Erythroblast (primary cell): ENCODE measurements around the gene CASQ1.

Experiments
- GATA1 ChIP-seq: IDR thresholded peaks from 2 replicates; pipeline ENCODE4 v1.6.1; 2011; ENCODE audit warnings: low read depth, mild to moderate bottlenecking, control low read depth, low read length, moderate library complexity
- POLR2A ChIP-seq: IDR thresholded peaks from 2 replicates; pipeline ENCODE4 v1.6.1; 2011; ENCODE audit warnings: mild to moderate bottlenecking, low read length

DNA sequence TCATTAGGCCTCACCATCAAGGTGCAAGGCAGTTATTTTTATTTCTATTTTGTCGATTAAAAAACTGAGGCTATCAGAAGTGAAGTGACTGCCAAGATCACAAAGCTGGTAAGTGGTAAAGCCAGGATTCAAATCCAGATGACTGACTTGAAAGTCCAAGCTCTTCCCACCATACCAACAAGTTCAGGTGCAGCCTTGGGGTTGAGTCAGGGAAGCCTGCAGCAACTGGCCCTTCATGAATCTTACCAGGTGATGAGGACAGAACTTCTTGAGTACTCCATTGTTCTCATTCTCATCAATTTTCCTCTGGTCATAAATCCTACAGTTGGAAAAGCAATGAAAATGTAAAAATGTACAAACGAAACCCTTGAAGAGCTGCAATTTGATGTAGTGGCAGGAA is 35.0 kb downstream of the CASQ1 start:
- TF ChIP-seq POLR2A: no peak
- TF ChIP-seq GATA1: no peak
